ENCODE measurements around the gene MARCO.

DNA sequence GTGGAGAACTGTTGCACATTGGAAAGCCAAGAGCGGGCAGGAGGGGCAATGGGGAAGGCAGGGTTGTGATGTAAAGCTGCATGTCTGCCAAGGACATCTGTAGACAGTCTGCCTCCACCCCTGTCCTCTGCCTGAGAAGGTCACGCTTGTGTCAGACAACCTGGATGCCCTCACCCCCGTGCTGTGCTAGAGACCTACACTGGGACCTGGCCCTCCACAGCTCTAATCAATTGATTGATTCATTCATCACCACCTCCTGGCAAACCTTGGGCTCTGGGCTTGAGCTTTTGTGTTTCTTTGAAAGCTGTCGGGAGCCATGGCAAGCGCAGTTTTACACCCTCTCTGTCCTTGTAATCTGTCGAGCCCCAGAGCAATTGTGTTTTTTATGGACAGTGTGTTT is 41.1 kb downstream of the MARCO start:
- TF ChIP-seq, protein P1, sequence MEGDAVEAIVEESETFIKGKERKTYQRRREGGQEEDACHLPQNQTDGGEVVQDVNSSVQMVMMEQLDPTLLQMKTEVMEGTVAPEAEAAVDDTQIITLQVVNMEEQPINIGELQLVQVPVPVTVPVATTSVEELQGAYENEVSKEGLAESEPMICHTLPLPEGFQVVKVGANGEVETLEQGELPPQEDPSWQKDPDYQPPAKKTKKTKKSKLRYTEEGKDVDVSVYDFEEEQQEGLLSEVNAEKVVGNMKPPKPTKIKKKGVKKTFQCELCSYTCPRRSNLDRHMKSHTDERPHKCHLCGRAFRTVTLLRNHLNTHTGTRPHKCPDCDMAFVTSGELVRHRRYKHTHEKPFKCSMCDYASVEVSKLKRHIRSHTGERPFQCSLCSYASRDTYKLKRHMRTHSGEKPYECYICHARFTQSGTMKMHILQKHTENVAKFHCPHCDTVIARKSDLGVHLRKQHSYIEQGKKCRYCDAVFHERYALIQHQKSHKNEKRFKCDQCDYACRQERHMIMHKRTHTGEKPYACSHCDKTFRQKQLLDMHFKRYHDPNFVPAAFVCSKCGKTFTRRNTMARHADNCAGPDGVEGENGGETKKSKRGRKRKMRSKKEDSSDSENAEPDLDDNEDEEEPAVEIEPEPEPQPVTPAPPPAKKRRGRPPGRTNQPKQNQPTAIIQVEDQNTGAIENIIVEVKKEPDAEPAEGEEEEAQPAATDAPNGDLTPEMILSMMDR (IDR thresholded peaks at IDR 0.05; ENCODE audit: insufficient read depth, low read depth, low read length), result no peak
- TF ChIP-seq EZH2 (IDR thresholded peaks at IDR 0.05; ENCODE audit: insufficient read depth, low read length), result no peak

Data from astrocyte (in vitro differentiated cells and primary cell).